ENCODE measurements around the gene MZB1.
"Not testable (repeated sequence)": the region's sequence is repeated elsewhere in the genome, so short reads cannot be mapped to it uniquely, and the experiment has no call there.

The MZB1 gene

GRCh38 chr5:139391570-139392323, 2.0 kb upstream of the MZB1 start:
- peak; percentile 45 to 54 for DNase-seq

- no peak for DNase-seq
Measured at GRCh38 chr5:139390639-139391569, 1.2 kb upstream of the MZB1 start.

DNA sequence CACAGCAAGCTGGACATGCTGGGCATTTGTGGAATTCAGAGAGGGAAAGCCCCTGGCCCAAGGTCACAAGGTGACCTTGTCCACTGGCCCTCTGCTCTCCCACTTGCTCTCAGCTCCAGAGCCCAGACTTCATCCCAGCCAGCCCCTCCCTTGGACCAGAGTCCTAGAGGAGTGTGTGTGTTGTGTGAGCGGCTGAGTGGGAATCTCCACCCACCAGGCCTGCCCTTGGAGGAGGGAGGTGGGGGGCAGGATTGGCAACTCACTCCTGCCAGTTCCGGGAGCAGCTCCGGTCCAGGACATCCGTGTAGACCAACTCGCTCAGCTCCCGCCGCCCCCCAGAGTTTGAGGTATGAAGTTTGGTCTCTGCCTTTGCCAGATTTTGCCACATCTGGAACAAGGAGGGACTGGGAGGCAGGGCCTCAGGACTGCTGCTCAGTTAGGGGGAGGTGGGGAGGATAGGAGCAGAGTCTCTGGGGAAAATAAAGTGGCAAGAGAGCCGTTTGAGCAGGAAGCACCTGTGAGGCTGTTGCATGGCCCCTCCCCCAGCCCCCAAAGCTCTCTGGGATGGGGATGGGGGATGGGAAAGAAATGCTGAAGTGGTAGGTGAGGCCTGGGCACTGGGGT, 1.4 kb downstream of the MZB1 start:
- DNase-seq = no peak

GRCh38 chr5:139387611-139388197, 2.0 kb downstream of the MZB1 start:
- no peak for DNase-seq

- not testable (repeated sequence) for DNase-seq
Measured at GRCh38 chr5:139386956-139387355, 2.8 kb downstream of the MZB1 start.

DNA sequence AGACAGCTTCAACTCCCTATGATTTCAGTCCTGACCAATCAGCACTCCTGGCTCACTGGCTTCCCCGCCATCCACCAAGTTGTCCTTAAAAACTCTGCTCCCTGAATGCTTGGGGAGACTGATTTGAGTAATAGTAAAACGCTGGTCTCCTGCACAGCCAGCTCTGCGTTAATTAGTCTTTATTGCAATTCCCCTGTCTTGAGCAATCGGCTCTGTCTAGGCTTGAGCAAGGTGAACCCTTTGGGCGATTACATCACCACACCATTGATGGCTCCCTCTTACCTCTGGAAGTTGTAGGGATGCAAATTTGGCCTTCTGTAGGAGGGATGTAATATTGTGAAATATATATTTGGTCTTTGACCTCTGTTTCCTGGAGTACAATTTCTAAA, 3.7 kb downstream of the MZB1 start:
- peak; percentile 11 to 19 for DNase-seq

- DNase-seq = peak; percentile 20 to 43
Measured at GRCh38 chr5:139385061-139386049, 4.4 kb downstream of the MZB1 start.

- no peak for DNase-seq
Measured at GRCh38 chr5:139384591-139385051, 5.1 kb downstream of the MZB1 start.

DNA sequence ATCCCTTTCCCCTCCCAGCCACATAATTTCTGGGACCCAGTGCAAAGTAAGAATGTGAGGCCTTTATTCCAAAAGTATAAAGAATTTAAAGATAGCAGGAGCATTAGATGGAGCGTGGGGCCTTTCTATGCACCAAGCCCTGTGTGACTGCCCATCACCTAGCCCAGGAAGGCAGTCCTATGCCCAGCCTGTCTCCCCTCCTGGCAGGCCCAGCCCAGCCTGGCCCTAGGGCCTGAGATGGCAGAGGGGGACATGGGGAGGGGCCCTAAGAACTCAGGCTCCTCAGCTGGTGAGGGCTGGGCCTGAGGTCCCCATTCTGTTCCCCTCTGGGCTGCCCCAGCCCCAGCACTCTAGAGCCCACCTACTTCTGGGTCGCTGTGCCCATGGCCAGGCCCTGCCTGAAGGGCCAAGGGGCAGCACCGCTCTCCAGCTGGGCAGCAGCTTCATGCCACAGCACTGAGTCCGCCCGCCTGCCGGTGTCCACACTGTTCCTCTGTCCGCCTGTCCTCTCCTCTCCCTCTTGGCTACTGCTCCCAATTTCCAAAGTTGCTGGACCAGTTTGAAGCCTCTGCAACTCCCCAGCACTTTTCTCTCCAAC, 5.6 kb downstream of the MZB1 start:
- no peak for DNase-seq

DNA sequence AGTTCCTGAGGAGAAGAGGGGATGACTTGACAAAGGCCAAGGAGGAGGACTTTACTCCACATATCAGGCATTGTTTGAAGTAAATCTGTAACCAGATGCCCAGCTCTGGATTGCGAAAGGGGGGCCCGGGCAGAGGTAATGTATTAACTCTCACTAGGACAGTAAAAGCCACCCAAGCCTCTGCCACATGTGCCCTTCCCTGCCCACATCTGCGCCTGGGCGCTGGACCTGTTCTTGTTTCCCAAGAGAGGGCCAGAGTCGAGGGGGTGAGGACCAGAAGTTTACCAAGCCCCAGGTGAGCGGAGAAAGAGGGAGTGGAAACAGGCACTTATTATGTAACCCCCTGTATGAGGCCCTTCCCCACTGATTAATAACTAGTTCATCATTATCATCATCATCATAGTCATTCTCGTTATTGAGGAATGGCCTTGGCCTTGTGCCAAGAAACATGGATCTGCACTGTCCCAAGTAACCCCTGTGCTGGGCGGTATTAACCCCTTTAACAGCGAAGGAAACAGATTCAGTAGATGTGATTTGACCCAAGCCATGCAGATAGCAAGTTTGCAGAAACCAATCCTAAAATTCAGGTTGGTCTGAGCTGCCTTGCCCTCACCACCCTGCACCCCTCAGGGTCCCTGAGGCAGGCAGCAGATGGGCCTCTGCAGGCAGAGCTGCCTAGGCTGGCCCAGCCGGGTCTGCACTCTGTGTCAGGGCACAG, 6.3 kb downstream of the MZB1 start, which contains the start of gene SLC23A1:
Gene SLC23A1, minus strand, starts transcription at position 23 of the 718 bp plus-strand sequence. CDS start 44 bp downstream, outside the sequence.
- DNase-seq = no peak

GRCh38 chr5:139382807-139383206, 6.9 kb downstream of the MZB1 start:
- no peak for DNase-seq

DNA sequence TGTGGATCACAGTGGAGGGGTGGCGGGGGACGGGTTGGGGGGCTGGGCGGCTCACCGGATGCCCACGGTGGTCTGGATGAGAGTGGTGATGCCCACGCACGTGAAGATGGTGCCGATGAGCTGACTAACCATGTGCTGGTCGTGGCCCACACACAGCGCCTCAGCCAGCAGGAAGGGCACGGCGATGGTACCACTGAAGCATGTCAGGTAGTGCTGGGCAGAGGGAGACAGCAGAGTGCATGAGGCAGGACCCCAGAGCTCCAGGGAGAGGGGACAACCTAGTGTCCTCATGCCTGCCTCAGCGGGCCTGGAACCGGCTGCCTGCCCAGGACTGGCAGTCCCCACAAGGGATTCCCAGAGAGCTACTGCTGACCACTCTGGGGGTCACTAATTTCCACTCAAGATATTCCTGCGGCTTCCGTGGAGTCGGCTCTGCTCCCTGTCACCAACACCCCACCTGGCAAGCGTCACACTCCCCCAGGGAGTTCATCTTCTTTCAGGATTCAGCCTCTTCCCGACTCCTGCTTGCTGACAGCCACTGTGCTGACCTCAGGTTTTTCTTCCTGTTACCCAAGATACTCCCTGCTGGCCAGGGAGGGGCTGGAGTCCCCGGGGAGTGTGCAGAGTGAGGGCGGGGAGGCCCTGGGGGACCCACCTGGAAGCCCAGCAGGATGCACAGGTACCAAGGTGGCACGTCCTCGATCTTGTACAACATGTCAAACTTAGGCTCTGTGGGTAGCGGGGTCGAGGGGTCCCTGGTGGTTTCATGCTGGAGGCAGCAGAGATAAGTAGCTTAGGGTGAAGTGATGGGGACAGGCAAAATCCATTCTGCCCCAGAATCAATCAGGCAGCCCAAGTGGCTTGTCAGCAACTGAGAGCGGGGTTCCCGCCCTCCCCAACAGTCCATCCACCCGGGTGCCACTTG, 7.6 kb downstream of the MZB1 start:
- DNase-seq = no peak

DNA sequence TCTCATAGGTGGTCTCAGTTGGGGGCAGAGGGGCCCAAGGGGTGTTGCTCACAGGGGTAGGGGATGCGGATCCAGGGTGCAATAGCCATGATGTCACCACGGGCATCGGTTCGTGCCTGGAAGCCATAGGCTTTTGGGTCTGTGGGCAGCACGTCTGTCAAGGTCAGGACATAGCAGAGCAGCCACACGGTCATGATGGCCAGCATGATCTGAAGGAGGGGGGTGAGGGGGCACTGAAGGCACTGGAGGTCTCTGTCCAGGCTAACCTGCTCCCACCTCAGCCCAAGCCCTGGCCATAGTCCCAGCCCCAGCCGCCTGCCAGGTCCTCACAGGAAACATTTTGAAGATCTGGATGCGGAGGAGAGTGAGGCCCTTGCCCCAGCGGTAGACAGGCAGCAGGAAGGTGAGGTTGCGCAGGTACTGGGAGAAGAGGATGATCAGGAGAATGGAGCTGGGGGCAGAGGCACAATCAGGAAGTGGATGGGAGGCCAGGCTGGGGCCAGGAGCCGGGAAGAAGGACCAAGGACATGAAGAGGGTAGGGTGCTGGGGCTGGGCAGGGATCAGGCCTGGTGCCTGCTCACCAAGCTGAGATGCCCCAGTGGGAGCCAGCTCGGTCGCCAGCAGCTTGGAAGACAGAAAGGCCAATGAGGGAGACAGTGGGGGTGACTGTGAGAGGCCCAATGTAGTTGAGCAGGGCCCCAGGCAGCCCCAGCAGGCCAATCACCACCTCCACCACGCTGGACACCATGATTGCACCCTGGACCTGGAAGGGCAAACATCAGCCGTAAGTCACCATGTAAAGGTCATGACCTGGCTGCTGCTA, 9.9 kb downstream of the MZB1 start:
- no peak for DNase-seq

- no peak for DNase-seq
Measured at GRCh38 chr5:139378941-139379361, 10.8 kb downstream of the MZB1 start.

- DNase-seq = no peak
Measured at GRCh38 chr5:139378101-139378825, 11.4 kb downstream of the MZB1 start.

GRCh38 chr5:139377226-139377625, 12.5 kb downstream of the MZB1 start:
- DNase-seq = no peak

DNA sequence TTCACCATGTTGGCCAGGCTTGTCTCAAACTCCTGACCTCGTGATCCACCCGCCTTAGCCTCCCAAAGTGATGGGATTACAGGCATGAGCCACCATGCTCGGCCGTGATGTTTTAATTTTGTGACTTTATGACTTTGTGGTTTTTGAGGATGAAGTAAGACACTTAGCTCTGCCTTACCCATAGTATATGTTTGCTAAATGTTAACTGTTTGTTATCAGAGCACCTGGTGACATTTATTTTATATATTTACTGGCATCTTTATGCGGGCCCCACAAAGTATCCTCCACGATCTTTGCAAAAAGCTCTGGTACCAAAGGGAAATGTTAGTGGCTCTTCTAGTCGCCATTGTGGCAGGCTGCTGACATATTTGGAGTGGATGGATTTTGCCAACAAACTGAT, 13.3 kb downstream of the MZB1 start:
- DNase-seq = no peak

DNA sequence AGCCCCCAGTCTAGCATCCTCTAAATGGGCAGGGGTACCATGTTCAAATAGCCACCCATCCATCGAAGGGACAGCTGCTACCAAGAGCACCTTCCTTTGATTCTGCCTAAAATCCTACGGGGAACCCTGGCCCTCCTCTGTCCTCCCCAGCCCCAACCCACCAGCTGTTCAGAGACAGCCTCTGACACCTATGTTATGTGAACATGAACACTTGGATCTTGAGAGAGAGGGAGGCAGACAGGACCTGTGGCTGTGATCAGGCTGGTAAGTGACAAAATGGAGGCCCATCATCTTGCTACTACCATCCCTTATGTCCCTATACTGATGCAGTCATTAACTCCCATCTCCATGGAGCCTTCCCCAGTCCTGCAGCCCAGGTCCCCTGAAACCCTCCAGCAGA, 14.8 kb downstream of the MZB1 start:
- DNase-seq = no peak

Data from inflammatory macrophage treated with lipopolysaccharide for 1 hour (primary cell).